Kidney capillary endothelial cell (primary cell): ENCODE results near the gene EIF2D.
A peak's percentile ranks its signal among the peaks of the same experiment; 100 is the strongest.
"Not testable (repeated sequence)": the region's sequence is repeated elsewhere in the genome, so short reads cannot be mapped to it uniquely, and the experiment has no call there.

Experiments used
- DNase-seq: peaks from one replicate; pipeline ENCODE4 v3.0.0-alpha.2; 2018; ENCODE audit warnings: low spot score

EIF2D gene

GRCh38 chr1:206586501-206587445, 25.5 kb downstream of the EIF2D start:
- DNase-seq, result no peak

- DNase-seq, result no peak
Observed at GRCh38 chr1:206584683-206585082, 27.6 kb downstream of the EIF2D start.

- peak; percentile 57 for DNase-seq
Observed at GRCh38 chr1:206583707-206584648, 28.3 kb downstream of the EIF2D start.

- no peak for DNase-seq
Observed at GRCh38 chr1:206582971-206583706, 29.1 kb downstream of the EIF2D start.

- no peak for DNase-seq
Observed at GRCh38 chr1:206582537-206582936, 29.7 kb downstream of the EIF2D start.

- DNase-seq, result no peak
Observed at GRCh38 chr1:206581571-206581981, 30.7 kb downstream of the EIF2D start.

- DNase-seq, result not testable (repeated sequence)
Observed at GRCh38 chr1:206581114-206581497, 31.2 kb downstream of the EIF2D start.

GRCh38 chr1:206580438-206581113, 31.7 kb downstream of the EIF2D start:
- DNase-seq, result no peak

- no peak for DNase-seq
Observed at GRCh38 chr1:206579747-206580437, 32.4 kb downstream of the EIF2D start.

GRCh38 chr1:206578978-206579374, 33.3 kb downstream of the EIF2D start:
- no peak for DNase-seq

- peak; percentile 40 for DNase-seq
Observed at GRCh38 chr1:206578068-206578977, 33.9 kb downstream of the EIF2D start.

- DNase-seq, result no peak
Observed at GRCh38 chr1:206577626-206578025, 34.6 kb downstream of the EIF2D start.

- peak; percentile 37 for DNase-seq
Observed at GRCh38 chr1:206575894-206576737, 36.1 kb downstream of the EIF2D start.

- peak; percentile 74 for DNase-seq
Observed at GRCh38 chr1:206575165-206575893, 36.9 kb downstream of the EIF2D start.

GRCh38 chr1:206573762-206574161, 38.5 kb downstream of the EIF2D start:
- no peak for DNase-seq

GRCh38 chr1:206573319-206573718, 38.9 kb downstream of the EIF2D start:
- no peak for DNase-seq

- DNase-seq, result no peak
Observed at GRCh38 chr1:206572835-206573234, 39.4 kb downstream of the EIF2D start.

GRCh38 chr1:206570529-206570928, 41.7 kb downstream of the EIF2D start:
- peak; percentile 36 for DNase-seq
